Stimulated activated CD4-positive, alpha-beta T cell treated with anti-CD3 and anti-CD28 coated beads, Interleukin-2, amount 100 ng/mL, for 24 hours (primary cell): ENCODE results near the gene SLC43A1.
"Not testable (repeated sequence)": the region's sequence is repeated elsewhere in the genome, so short reads cannot be mapped to it uniquely, and the experiment has no call there.

Experiments used
- DNase-seq, 2 donors: peaks; one replicate each; pipeline ENCODE4 v3.0.0-alpha.2; 2020

The SLC43A1 gene

DNA sequence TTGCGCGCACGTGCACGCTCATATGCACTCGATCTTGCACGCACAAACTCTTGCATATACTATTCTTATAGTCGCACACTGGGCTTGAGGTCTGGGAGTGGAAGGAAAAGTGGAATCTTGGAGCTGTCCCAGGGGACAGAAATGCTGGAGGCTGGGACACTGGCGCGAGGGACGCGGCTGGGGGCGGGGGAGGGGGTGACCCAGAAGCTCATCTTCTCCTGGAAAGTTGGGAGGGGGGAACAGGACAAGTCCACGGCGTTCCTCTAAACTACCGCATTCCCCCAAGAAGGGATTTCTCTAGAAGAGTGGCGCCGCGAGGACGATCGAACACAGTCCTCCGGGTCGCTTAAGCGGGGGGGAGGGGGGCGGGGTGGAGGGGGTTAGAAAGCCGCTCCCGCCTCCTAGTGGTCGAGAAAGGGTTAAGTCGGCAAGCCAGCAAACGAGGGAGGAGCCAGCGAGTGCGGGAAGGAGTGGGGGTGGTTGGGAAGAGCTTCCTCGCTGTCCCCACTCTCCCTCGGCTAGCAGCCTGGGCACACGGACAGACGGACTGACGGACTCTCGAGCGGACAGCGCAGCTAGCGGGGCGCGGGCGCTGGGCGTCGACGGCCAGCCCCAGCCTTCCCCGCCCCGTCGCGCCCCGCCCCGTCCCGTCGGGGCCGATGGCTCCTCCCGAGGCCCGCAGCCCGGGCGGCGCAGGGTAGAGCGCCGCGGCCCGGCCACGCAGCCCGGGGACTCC, 55.3 kb downstream of the SLC43A1 start, which contains the start of gene RTN4RL2:
TSS of gene RTN4RL2 (plus strand) at position 507 of the 736 bp plus-strand sequence. CDS start 338 bp downstream, outside the sequence.
- peak; percentile 44 to 62 for DNase-seq

DNA sequence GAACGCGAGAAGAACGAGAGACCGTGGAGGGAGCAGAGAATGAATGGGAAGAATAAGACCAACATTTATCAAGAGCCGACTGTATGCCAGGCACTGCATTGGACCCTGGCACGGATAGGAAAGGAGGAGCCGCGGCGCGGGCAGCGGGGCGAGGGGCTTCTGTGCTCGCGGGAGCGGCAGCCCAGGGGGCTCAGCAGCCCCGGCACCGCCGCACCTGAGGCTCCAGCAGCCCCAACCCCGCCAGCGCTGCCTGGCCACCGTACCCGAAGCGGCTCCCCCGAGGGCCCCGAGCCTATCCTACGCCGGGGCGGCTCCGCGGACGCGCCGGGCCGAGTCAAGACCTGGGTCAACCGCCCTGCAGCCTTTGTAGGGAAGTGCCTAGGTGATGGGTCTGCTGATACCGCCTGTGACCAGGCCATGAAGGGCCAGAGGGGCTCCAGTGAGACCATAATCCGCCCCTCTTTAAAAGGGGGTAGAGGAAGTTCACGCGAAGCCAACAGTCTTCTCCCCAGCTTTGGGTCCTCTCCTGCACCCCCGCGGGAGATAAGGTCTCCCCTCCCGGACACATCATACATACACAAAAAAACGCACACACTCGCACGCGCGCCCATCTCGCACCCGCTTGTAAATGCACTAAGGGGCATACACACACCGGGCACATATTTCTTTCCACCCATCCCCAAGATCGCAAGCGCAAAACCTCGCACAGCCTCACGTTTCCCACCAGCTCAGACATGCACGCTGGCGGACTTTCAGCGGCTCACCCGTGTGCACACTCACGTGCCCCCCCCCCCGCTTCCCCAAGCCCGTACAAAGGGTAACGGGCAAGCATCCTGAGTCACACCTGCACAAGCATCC, 56.1 kb downstream of the SLC43A1 start:
- DNase-seq, result peak; percentile 26 to 34

DNA sequence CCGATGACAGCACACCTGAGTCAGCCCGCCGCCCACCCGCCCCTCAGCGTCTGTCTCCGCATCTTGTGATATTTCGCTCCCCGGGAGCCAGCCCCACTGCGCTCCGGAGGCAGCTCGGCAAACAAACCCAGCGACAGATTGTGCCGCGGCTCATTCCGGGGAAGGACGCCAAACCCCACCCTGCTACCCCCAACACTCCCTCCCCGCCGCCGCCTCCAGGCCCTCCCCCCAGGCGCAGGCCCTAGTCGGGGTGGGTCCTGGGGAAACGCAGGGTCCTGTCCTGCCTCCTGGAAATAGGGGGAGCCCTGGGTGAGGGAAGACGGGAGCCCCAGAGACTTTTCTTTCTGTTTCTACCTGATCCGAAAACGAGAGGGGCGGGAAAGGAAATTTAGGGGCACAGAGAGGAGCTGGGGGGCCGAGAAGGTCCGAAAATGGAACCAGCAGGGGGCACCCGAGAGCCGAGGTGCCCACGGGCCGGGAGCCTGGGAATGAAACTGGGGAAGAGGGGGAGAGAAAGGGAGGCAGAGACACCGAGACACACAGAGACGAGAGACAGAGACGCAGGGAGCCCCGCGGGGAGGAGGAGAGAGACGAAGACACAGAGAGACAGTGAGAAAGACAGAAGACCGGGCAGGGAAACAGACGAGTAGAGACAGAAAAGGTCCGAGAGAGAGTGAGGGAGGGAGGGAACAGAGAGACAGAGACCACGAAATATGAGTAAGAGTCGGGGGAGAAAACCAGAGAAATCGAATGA, 56.9 kb downstream of the SLC43A1 start:
- peak; percentile 62 to 69 for DNase-seq

DNA sequence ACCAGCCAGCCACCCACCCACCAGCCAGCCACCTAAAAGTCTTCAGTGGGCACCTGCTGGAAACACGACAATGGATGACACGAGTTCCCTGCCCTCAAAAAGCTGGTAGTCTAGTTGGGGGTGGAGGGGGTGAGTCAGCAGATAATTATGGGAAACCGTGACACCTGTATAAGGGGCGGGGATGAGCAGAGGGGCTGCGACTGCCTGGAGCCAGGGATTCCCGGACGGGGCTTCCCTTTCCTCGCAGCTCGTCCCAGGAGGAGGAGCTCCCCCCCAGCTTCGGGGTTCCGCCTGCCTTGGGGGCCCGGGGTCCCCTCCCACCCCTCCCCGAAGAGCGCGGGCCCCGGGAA, 57.5 kb downstream of the SLC43A1 start:
- DNase-seq, result no peak

DNA sequence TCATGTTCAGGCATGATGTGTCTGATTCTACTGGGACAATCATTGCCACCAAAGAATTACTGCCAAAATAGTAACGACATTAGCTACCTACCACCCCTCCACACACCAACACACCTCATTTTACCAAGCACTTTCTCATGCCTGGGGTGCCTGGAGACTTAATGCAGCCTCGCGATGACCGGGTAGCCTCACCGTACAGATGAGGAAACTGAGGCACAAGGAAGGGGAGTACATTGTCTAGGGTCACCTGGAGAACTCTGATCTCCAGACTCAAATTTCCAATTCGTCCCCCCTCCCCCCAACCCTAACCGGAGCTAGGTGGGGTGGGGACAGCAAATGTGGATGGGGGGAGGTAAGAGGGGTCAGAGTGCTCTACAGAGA, 57.9 kb downstream of the SLC43A1 start:
- no peak for DNase-seq

DNA sequence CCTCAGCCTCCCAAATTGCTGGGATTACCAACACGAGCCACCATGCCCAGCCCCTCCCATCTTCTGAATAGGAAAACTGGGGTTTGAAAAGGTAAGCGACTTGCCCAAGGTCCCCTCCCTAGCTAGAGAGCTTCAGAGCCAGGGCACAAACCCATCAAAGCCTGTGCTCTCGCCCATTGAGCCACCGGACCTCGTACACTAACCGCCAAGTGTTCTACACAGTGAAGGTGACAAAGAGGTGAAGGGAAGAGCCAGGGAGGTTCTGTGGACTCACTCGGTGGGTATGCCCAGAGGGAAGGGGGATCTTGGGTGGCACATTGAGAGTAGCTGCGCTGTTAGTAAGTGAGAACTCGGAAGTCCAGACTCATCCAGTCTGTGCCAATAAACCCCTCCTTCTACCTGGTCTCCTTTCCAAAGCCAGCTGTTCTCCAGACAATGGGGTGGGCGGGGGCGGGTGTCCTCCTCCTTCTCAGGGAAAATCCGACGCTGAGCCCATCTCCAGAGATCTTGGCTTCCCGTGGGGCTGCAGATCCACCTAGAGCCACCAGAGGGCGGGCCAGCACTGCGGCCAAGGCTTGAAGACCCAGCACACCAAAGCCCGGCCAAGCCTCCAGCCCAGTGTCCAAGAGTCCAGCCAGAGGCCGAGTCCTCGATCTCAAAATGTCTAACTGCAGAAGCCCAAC, 58.4 kb downstream of the SLC43A1 start:
- peak; percentile 79 to 82 for DNase-seq

DNA sequence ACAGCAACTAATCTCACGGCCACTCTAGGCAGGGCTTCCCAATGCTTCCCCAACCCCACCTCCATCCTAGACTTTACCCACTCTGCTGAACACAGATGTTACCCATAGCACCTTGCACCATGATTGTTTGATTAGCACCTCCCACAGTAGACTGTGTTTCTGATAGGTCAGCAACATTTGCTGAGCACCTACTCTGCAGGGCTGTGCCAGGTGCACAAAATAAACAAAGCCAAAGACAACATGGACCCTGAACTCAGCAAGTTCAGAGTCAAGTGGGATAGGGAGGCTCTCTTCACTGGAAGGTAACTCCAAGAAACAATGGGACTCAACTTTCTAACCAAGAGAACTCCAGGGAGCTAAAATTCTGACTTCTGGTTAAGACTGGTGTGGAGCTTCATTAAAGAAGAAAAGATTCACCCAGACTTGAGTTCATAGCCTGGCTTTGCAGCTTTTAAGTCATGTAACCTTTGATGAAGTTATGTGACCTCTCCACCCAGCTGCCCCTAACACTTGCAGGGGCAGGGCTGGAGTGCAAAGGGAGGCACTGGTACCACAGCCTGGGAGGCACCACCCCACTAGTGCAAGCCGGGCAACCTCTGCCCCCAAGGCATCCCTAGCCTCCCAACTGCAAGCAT, 61.8 kb downstream of the SLC43A1 start:
- no peak for DNase-seq

DNA sequence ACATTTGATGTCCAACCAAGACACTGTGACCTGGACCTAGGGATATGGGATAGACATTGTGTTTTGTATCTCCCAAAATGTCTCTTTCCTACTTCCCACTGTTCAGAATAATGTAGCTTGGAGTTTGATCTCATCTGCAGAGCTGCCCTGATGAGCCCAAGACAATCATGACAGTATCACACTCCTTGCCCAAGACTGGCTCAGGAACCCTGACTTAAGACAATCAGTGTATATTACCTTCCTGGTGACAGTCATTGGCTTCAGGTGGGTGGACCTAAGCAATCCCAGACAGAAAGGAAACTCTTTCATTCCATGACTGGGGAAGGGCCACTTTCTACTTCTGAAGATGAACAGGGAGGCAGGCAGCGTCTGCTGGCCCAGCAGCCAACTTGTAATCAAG, 69.4 kb downstream of the SLC43A1 start:
- DNase-seq, result no peak

DNA sequence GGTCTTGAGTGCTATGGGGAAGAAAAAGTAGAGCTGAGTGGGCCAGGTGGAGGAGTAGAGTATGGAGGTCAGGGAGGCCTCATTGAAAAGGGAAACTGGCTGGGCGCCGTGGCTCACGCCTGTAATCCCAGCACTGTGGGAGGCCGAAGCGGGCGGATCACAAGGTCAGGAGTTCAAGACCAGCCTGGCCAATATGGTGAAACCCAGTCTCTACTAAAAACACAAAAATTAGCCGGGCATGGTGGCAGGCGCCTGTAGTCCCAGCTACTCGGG, 70.4 kb downstream of the SLC43A1 start:
- DNase-seq, result not testable (repeated sequence)

DNA sequence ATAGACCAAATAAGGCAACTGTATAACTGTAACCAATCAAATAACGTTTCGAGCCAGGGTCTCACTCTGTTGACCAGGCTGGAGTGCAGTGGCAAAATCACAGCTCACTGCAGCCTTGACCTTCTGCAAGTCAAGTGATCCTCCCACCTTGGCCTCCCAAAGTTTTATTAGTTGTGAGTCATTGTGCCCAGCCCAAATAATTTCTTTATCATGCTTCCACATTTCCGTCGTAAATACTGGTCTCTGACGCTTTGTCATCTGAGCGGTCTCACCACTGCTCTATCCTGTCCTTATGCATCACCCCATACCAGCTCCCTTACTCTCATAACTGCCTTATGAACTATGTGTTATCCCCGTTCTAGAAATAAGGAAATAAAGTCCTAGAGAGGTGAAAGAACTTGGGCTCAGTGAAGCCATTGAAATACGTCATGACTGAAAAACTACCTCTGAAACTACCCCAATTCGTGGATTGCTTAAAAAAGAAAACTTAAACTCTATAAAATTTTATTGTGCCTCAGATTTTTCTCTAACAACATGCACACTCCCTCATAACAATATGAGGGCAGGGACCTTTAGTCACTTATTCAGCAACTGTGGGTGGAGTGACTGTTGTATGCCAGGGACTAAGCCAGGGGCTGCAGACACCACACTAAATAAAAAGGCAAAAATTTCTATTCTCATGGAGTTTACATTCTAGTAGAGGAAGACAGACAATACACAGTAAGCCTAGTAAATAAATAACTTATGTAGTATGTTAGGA, 71.0 kb downstream of the SLC43A1 start:
- no peak for DNase-seq

DNA sequence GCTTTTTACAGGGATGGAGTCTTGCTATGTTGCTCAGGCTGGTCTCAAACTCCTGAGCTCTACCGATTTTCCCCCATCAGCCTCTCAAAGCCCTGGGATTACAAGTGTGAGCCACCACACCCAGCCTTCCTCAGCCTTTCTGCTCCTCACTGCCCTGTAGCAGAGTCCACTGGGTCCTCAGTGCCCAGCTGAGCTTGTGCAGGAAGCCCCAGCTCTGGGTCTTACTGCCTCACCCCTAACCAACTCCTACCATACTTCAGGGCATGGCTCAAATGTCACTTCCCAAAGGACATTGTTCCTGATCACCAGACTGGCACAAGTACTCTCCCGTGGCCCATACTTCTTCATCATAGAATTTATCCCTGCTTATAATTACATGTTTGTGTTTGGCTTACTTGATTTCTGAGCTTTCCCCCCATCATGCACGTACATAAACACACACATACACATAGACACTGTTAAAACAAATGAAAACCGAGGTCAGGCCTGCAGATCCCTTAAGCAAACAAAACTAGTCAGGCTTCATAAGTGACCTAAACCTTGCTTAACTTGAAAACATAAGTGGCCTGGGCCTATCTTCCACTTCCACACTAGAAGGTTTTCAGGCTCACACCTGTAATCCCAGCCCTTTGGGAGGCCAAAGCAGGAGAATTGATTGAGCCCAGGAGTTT, 74.6 kb downstream of the SLC43A1 start:
- no peak for DNase-seq

DNA sequence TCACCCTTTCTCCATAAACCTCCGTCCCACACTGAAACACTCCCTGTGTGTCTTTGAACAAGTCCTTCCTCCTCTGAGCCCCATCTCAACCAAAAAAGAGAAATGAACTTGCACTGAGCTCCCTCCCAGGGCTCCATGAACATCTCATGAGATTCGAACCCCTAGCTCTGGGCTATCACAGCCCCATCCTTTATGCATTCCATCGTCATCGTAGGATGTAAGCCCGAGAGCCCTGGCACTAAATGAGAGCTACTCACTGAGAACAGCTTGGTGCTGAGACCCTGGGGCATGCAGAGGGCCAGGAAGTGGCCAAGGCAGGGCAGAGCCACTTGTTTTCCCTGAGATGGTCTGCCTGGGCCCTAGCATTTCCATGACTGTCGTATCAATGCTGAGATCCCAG, 75.7 kb downstream of the SLC43A1 start:
- DNase-seq, result no peak

DNA sequence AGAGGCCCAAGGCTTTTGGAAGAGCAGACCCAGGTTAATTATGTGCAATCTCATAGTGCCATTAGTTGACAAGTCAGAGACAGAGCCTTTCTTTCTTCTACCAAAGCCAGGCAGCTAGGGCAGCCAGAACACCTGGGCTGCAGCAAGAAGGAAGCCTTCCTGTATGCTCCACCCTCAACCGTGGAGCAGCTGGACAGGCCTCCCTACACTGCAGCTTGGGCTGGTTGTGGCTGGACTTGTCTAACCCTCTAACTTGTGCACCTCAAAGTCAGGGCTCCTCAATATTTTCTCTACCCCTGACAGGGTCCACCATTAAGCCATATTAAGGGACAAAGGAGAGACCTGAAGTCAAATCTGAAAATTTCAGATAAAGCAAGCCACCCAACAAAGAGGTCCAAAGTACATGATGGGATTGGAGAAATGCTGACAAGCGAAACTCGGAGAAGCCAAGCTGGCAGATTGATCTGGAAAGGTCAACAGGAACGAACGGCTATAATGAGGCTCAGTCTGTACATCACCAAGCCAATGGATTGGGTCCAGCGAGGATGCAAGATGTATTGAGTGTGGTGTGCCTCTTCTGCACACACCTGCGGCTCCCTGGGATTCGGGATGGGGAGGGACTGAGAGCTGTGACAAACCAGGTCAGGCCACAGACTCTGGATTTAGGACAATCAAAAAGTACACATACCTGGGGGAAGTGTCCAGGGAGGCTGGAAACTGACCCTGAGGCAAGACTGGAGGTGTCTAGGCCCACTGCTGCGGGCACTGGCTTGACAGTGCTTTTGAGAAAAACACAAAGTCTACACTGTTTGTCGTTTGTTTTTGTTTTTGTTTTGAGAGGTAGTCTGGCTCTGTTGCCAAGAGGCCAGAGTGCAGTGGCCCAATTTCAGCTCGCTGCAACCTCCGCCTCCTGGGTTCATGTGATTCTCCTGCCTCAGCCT, 76.9 kb downstream of the SLC43A1 start:
- DNase-seq, result no peak

DNA sequence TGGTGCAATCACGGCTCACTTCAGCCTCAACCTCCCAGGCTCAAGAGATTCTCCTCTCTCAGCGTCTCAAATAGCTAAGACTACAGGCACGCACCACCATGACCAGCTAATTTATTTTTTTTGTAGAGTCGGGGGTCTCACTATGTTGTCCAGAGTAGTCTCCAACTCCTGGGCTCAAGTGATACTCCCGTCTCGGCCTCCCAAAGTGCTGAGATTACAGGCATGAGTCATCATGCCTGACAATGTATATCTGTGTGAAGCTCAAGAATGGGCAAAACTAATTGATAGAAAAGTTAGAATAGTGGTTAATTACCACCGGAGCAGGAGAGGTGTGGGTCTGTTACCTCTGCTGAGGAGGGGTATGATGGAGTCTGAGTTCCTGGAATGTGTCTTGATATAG, 79.5 kb downstream of the SLC43A1 start:
- no peak for DNase-seq

DNA sequence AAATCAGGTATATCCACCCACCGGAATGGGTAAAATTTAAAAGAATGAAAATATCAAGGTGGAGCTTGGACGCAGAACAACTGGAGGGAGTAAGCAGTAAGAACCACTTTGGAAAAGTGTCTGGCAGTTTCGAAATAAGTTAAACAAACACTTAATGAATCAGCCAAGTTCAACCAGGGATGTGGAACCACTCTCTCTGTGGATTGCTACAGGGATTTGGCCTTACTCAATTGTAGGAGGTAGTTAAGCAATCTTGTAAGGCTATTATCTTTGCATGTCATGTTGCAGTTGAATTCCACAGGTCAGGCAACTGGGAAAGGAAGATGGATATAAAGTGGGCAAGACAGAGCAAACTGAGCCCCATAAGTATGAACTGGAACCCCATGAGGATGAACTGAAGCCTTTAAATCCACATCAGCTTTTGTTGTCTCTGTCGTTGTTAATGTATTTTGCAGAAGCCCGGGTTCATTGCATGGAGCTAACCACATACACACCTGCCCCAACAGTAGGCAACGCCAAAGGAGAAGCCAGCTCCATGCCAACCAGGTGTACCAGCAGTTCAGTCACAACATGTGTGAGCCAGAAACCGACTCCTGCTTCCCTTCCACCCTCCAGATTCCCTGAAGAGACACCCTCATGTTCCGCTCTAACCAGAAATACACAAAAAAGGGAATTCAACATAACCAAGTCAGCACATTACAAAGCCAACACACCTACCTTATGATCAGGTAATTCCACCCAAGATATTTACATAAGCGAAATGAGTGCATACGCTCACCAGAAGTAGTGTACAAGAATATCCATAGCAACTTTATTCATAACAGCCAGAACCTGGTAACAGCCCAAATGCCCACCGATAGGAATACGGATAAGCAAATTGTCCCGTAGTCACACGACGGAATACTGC, 80.6 kb downstream of the SLC43A1 start:
- no peak for DNase-seq
